Measurements from ENCODE around the gene UBE2I.

UBE2I gene

DNA sequence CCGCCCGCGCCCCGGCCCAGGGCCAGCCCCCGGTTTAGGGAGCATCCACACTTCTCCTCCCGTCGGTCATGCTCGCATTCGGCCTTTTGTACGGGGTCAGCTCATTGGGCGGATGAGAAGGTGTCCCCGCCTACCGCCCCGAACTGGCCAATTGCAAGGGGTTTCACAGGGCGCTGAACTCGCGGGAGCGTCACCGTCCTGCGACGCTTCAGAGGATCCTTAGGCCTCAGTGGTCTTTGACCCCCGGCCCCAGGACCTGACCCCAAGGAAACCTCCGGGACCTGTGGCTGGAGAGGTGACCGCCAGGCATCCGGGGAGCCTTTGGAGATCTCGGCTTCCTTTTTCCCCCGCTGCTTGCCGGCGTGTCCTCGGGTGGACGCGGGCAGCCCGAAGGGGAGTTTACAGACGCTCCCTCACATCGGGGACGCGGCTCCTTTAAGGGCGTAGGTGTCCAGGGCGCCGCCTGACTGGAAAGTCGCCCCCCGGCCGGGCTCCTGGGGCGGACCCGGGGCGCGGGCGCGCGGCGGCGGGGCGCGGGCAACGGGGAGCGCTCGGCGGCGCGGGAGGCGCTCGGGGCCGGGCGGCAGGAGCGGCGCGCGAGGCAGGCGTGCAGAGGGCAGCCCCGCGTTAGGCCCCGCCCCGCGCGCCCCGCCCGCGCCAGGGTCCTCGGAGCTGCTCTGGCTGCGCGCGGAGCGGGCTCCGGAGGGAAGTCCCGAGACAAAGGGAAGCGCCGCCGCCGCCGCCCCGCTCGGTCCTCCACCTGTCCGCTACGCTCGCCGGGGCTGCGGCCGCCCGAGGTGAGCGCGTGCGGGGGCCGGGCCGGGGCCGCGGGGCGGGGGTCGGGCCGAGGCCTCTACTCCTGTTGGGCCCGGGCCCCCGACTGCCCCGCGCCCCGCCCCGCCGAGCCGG, at the start of gene UBE2I:
UBE2I (plus strand) TSS at position 660 of the 909 bp plus-strand sequence. CDS start 4,395 bp downstream, outside the sequence.
- H3K4me1 ChIP-seq (ENCODE audit: control insufficient read depth in 1 of 2, insufficient read depth in 1 of 2, low read depth in 1 of 2, low read length in 1 of 2) = peaks cover 29 to 35% of the 10 kb centered on the region in 2 experiments
- H3K27ac ChIP-seq = peak within 1 kb of the TSS; percentile 94
- TF ChIP-seq, protein P1, sequence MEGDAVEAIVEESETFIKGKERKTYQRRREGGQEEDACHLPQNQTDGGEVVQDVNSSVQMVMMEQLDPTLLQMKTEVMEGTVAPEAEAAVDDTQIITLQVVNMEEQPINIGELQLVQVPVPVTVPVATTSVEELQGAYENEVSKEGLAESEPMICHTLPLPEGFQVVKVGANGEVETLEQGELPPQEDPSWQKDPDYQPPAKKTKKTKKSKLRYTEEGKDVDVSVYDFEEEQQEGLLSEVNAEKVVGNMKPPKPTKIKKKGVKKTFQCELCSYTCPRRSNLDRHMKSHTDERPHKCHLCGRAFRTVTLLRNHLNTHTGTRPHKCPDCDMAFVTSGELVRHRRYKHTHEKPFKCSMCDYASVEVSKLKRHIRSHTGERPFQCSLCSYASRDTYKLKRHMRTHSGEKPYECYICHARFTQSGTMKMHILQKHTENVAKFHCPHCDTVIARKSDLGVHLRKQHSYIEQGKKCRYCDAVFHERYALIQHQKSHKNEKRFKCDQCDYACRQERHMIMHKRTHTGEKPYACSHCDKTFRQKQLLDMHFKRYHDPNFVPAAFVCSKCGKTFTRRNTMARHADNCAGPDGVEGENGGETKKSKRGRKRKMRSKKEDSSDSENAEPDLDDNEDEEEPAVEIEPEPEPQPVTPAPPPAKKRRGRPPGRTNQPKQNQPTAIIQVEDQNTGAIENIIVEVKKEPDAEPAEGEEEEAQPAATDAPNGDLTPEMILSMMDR (IDR thresholded peaks at IDR 0.05) = peak; percentile 4
- no peaks in the 10 kb centered on the region for H3K27me3 ChIP-seq
- H3K9me3 ChIP-seq = no peaks in the 10 kb centered on the region
- peak within 1 kb of the TSS; percentile 89 to 91 for H3K4me3 ChIP-seq (ENCODE audit: low read depth in 1 of 2, low read length in 1 of 2)
- H3K36me3 ChIP-seq = peaks cover 17% of the 10 kb centered on the region

DNA sequence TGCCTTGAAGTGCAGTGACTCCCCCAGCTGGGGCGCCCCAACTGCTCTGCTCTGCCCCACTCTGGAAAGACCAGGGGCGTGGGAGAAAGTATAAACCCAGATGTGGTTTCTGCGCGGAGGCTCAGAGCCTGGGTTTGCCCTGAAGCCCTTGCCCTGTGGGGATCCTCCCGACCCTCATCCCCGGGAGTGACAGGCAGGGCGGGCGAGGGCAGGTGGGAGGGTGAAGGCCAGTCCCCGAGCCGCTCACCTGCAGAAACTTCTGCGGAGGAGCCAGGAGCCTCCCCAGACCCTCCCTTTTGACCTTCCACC, 49.7 kb upstream of the UBE2I start:
- TF ChIP-seq, protein P1 (IDR thresholded peaks at IDR 0.05) = no peak
- peaks cover 48% of the 10 kb centered on the region for H3K27me3 ChIP-seq

DNA sequence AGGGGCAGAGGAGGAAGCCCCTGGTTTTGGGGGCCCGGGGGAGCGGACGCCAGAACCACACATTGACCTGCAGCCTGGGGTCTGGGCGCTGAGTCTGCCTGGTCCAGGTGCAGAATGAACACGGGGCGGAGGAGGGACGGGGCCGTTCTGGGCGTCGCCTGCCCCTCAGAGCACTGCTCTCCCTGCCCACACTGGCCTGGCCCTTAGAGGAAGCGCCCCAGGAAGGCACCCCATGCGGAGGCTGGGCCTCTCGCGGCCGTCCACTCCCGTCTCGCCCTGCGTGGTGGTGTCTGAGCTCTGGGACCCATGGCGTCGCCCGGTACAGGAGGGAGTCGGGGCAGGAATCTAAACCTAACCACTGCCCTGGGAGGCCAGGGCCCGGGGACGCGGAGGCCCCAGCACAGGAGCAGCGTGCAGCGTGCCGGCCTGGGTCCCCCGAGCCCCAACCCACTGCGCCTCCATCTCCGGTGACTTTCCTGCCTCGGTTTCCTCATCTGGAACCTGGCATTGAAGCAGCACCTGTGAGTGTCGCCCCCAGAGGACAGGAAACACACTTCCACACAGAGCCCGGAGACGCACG, 49.2 kb upstream of the UBE2I start:
- no peaks in the 10 kb centered on the region for H3K4me1 ChIP-seq (ENCODE audit: control insufficient read depth in 1 of 2, insufficient read depth in 1 of 2, low read depth in 1 of 2, low read length in 1 of 2)
- H3K4me3 ChIP-seq (ENCODE audit: low read depth in 1 of 2, low read length in 1 of 2) = no peak overlapping the region
- H3K9me3 ChIP-seq = no peaks in the 10 kb centered on the region
- H3K36me3 ChIP-seq = no peaks in the 10 kb centered on the region
- no peak overlapping the region for H3K27ac ChIP-seq
- TF ChIP-seq, protein P1 (IDR thresholded peaks at IDR 0.05) = no peak
- H3K27me3 ChIP-seq = peaks cover 48% of the 10 kb centered on the region

More for the DNA sequence above, 49.7 kb upstream of the UBE2I start:
- Histone ChIP-seq H3K4me1 (ENCODE audit: control insufficient read depth in 1 of 2, insufficient read depth in 1 of 2, low read depth in 1 of 2, low read length in 1 of 2) (no peaks in the 10 kb centered on the region), H3K36me3 (no peaks in the 10 kb centered on the region), H3K9me3 (no peaks in the 10 kb centered on the region), H3K27ac (no peak overlapping the region), H3K4me3 (ENCODE audit: low read depth in 1 of 2, low read length in 1 of 2) (no peak overlapping the region)

GRCh38 chr16:1261131-1261892, 48.1 kb upstream of the UBE2I start:
- no peak overlapping the region for H3K27ac ChIP-seq
- TF ChIP-seq, protein P1 (IDR thresholded peaks at IDR 0.05) = no peak
- no peaks in the 10 kb centered on the region for H3K9me3 ChIP-seq
- no peak overlapping the region for H3K4me3 ChIP-seq (ENCODE audit: low read depth in 1 of 2, low read length in 1 of 2)
- peaks cover 48% of the 10 kb centered on the region for H3K27me3 ChIP-seq
- H3K4me1 ChIP-seq (ENCODE audit: control insufficient read depth in 1 of 2, insufficient read depth in 1 of 2, low read depth in 1 of 2, low read length in 1 of 2) = no peaks in the 10 kb centered on the region
- no peaks in the 10 kb centered on the region for H3K36me3 ChIP-seq

- Histone ChIP-seq H3K4me3 (ENCODE audit: low read depth in 1 of 2, low read length in 1 of 2) (no peak overlapping the region), H3K4me1 (ENCODE audit: control insufficient read depth in 1 of 2, insufficient read depth in 1 of 2, low read depth in 1 of 2, low read length in 1 of 2) (no peaks in the 10 kb centered on the region), H3K36me3 (no peaks in the 10 kb centered on the region), H3K9me3 (no peaks in the 10 kb centered on the region), H3K27ac (no peak overlapping the region), H3K27me3 (peaks cover 48% of the 10 kb centered on the region)
- TF ChIP-seq, protein P1 (IDR thresholded peaks at IDR 0.05) = no peak
Measured at GRCh38 chr16:1262210-1262845, 47.1 kb upstream of the UBE2I start.
